GM20431 (cell line): ENCODE results near the gene ARHGAP25.

Source experiments
- in situ Hi-C: fragments of 300-500 bp; cut with MseI, MboI; formaldehyde crosslinking; loops from one replicate; pipeline ENCODE4 v1.15.0; 2020; ENCODE audit warnings: low sequenced_read_pairs; ENCODE audit not compliant: unreplicated experiment

Gene ARHGAP25

DNA sequence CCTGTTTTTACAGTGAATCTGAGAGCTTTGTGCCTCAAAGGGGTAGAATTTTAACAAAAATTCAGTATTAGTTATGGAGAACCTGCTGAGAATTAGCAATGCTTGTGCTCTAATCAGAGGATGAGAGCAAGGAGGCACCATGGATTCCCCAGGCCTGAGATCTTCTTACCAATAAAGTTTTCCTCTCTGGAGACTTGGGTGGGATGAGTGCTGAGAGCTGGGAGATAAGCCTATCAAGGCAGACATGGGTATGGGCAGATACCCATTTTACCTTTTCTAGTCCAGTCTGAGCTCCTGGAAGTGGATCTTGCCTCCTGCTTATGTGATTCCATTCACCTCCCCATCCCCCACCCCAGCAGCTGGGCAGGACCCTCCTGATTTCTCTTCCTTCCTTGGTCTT, 82.7 kb downstream of the ARHGAP25 start:
- in situ Hi-C loops = no loop called here

GRCh38 chr2:68819556-68819955, 84.9 kb downstream of the ARHGAP25 start:
- in situ Hi-C loops = no loop called here

GRCh38 chr2:68822207-68822872, 87.7 kb downstream of the ARHGAP25 start:
- in situ Hi-C loops = no loop called here

- in situ Hi-C loops = no loop called here
These were observed 90.2 kb downstream of the ARHGAP25 start for GRCh38 chr2:68824831-68825230.

- in situ Hi-C loops = no loop called here
These were observed 91.3 kb downstream of the ARHGAP25 start for GRCh38 chr2:68825866-68826265.

GRCh38 chr2:68827666-68828065, 93.1 kb downstream of the ARHGAP25 start:
- in situ Hi-C loops = no loop called here

GRCh38 chr2:68828887-68829708, 94.5 kb downstream of the ARHGAP25 start:
- in situ Hi-C loops = no loop called here

DNA sequence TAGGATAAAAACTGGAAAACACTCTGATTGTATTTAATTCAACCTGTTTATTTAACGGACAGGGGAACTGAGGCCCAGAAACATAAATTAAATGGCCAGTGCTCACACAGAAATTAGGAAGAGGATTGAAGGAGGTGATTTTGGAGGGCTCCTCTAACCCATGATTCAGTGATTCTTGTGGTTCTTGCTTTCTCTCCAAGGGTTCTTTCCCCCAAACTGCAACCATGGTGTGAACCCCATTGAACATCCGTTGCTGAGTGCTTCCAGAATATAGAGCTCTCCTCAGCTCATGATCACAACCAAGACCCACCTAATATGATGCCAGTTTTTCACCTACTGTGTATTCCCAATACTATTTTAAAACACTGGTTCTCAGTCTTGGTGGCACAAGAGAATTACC, 95.1 kb downstream of the ARHGAP25 start:
- in situ Hi-C loops = no loop called here

DNA sequence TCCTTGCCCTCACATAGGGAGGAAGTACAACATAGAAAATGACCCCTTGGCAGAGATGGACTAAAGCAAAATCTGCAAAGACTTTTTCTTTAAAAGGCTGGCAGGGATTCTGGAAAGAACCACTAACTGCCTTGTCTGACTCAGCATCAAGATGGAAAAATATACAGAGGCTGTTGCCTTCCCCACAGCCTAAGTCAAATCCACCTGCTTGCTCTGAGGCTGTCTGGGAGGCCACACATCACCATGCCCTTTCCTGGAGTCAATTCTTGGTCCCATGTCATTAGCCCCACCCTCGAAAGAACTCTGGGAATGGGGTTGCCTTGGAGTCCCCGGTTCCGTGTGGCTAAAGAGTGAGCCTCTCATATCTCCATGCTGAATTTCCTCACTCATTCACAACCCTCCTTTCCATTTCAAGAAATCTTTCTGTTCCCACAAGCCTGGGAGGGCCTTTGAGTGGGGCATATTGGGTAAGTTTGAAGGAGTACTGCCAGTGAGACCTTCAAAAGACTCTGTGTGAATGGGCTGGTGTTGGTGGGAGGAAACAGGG, 97.1 kb downstream of the ARHGAP25 start:
- in situ Hi-C loops = no loop called here

GRCh38 chr2:68832233-68832869, 97.7 kb downstream of the ARHGAP25 start:
- in situ Hi-C loops = no loop called here

DNA sequence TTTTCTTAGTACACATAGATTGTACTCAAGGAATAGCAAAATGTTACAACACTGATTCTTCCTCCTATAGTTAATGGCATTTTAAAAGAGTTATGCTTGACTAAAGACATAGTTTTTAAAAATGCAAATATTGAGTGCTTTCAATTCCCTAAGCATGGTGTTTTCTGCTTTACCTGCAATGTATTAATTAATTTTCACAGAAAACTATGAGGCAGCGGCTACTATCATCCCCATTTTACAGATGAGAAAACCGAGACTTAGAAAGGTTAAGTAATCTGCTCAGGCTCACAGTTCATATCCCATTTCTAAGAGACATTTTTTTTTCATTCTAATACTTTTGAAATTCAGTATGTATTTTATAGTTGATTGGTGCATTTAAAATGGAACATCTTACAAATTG, 98.6 kb downstream of the ARHGAP25 start:
- in situ Hi-C loops = no loop called here

GRCh38 chr2:68834737-68835376, 100.2 kb downstream of the ARHGAP25 start:
- in situ Hi-C loops = no loop called here

- in situ Hi-C loops = no loop called here
These were observed 101.0 kb downstream of the ARHGAP25 start for GRCh38 chr2:68835621-68836020.

DNA sequence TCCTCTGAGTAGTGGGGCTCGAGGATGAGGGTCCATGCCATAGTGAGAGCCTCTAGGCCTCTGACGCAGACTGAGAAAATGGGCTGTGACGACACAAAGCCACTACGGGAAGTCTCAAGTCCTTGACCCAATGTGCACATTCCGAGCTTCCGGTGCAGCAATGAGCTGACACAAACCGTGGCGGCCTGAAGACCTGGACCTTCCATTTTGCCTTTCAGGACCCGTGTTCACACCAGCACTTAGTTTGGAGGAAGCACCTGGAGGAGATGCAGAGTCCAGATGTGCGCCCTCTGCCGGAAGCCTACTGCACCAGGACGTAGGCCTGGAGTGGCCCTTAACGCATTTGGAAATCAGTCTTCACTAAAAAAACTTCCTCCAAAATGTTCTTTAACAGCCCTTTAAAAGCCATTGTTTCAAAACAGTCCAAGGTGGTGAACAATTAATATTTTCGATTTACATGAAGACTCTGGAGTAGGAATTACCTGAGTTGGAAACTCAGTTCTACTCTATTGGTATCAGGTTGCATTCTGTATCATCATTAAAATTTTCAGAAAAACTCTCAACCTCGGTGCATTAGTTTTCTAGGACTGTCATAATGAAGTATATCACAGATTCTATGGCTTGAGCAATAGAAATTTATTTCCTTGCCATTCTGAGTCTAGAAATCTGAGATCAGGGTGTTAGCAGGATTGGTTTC, 102.7 kb downstream of the ARHGAP25 start:
- in situ Hi-C loops = no loop called here

DNA sequence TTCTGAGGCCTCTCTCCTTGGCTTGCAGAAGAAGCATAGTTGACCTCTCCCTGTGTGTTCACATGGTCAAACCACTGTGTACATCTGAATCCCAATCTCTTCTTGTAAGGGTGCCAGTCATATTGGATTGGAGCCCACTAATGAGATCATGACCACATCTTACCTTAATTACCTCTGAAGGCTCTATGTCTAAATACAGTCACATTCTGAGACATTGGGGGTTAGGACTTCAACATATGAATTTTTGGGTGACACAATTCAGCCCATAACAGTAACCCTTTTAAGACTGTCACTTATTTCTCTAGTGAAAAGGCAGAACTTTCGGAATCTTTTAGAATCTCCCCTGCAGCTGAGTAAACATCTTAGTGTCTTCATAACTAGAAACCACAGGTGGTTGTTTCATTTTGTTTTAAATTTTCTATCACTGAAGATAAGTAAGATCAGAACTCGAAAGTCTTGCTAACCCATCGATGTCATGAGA, 103.3 kb downstream of the ARHGAP25 start:
- in situ Hi-C loops = no loop called here

DNA sequence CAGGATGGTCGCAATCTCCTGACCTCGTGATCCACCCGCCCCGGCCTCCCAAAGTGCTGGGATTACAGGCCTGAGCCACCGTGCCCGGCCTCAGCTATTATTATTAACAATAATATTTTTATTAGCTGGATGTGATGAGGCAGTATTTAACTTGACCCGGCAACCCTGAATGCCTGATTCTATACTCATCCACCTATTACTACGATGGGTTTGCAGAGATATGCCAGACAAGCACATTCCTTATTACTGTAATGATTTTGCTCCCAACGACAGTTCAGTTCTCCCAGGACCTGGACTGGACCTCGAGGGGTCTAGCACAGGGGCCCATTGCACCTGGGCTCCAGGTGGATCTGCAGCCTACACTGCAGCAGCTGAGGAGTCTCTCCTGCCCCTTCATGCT, 104.0 kb downstream of the ARHGAP25 start:
- in situ Hi-C loops = no loop called here

DNA sequence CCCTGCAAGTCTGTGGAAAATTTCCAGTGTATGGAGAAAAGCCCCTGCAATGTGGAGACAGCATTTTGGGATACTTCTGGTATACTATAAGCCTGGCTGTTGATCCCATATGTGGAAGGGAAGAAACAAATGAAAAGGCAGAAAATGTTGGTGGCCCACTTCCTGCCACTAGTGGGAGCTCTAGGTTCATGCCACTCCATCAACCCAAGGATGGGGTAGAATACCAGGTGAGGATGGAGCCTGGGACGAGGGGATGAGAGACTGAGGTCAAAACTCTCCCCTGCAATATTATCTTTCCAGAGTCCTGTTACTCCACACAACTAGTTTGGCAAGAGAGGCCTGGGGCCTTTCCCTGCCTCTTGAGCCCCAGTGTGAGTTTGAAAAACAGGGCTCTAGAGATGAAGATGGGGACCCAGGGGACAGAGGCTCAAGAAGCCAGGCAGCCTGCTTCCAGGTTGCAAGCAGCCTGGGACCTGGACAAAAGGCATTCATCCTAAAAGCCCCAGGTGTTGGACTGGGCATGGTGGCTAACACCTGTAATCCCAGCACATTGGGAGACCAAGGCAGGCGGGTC, 104.7 kb downstream of the ARHGAP25 start:
- in situ Hi-C loops = no loop called here

DNA sequence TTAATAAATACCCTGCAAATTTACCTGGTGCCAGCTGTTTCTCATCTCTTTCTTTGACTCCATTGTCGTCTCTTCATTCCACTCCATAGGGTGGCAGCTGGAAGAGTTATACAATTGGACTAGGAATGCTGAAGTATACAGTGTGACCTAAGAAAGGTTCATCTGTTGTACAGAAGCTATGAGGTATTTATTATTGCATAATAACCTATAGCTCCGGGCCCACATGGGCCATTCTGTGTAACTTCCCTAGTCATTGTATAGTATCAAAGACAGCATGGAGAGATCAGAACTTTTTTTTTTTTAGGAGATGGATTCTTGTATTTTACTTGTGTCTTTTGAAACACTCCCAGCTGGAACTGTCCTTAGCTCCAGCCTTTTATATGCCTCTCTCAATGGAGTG, 110.4 kb downstream of the ARHGAP25 start:
- in situ Hi-C loops = no loop called here

- in situ Hi-C loops = no loop called here
These were observed 111.5 kb downstream of the ARHGAP25 start for GRCh38 chr2:68846091-68846490.
